ENCODE data around the gene SYNJ2.

The SYNJ2 gene

GRCh38 chr6:158051968-158052367, 70.3 kb downstream of the SYNJ2 start:
- Histone ChIP-seq H3F3A (ENCODE audit: insufficient read depth, low read length) (no peaks in the 10 kb centered on the region), H3K9me2 (replicated peaks; ENCODE audit: insufficient read depth, low read length) (no peaks in the 10 kb centered on the region), H3K36me3 (replicated peaks; ENCODE audit: insufficient read depth, low read length) (no peaks in the 10 kb centered on the region)

GRCh38 chr6:158053377-158054313, 72.0 kb downstream of the SYNJ2 start:
- Histone ChIP-seq H3K9me3 (replicated peaks; ENCODE audit: insufficient read depth, low read length) (no peaks in the 10 kb centered on the region), H3K27me3 (replicated peaks; ENCODE audit: insufficient read depth, low read length) (no peaks in the 10 kb centered on the region), H3K27ac (ENCODE audit: low read length) (no peak overlapping the region), H3K4me2 (ENCODE audit: low read depth, low read length) (no peak overlapping the region), H3K4me1 (ENCODE audit: low read length) (no peaks in the 10 kb centered on the region), H2AFZ (ENCODE audit: low read length) (no peak overlapping the region), H3K36me3 (replicated peaks; ENCODE audit: insufficient read depth, low read length) (no peaks in the 10 kb centered on the region), H3F3A (ENCODE audit: insufficient read depth, low read length) (no peaks in the 10 kb centered on the region), H3K79me2 (ENCODE audit: low read length) (no peaks in the 10 kb centered on the region), H3K9me2 (replicated peaks; ENCODE audit: insufficient read depth, low read length) (no peaks in the 10 kb centered on the region), H3K4me3 (ENCODE audit: low read length) (no peak overlapping the region), H3K9ac (ENCODE audit: low read length) (no peak overlapping the region), H4K20me1 (ENCODE audit: insufficient read depth, low read length) (no peaks in the 10 kb centered on the region)
- TF ChIP-seq EZH2 (optimal IDR thresholded peaks at IDR 0.05; ENCODE audit: low read depth, low read length) (no peak), CTCF (IDR thresholded peaks at IDR 0.05; ENCODE audit: low read length) (no peak), EZH2phosphoT487 (IDR thresholded peaks at IDR 0.05; ENCODE audit: low read length) (no peak)
- no peak for DNase-seq

More at GRCh38 chr6:158051968-158052367, 70.3 kb downstream of the SYNJ2 start:
- H3K4me2 ChIP-seq (ENCODE audit: low read depth, low read length): no peak overlapping the region
- DNase-seq: no peak
- H2AFZ ChIP-seq (ENCODE audit: low read length): no peak overlapping the region
- H4K20me1 ChIP-seq (ENCODE audit: insufficient read depth, low read length): no peaks in the 10 kb centered on the region
- H3K27ac ChIP-seq (ENCODE audit: low read length): no peak overlapping the region
- no peaks in the 10 kb centered on the region for H3K9me3 ChIP-seq (replicated peaks; ENCODE audit: insufficient read depth, low read length)
- H3K4me3 ChIP-seq (ENCODE audit: low read length): no peak overlapping the region
- no peaks in the 10 kb centered on the region for H3K4me1 ChIP-seq (ENCODE audit: low read length)
- H3K9ac ChIP-seq (ENCODE audit: low read length): no peak overlapping the region
- no peaks in the 10 kb centered on the region for H3K79me2 ChIP-seq (ENCODE audit: low read length)
- H3K27me3 ChIP-seq (replicated peaks; ENCODE audit: insufficient read depth, low read length): no peaks in the 10 kb centered on the region
- no peak for TF ChIP-seq EZH2phosphoT487 (IDR thresholded peaks at IDR 0.05; ENCODE audit: low read length)
- no peak for TF ChIP-seq CTCF (IDR thresholded peaks at IDR 0.05; ENCODE audit: low read length)
- TF ChIP-seq EZH2 (optimal IDR thresholded peaks at IDR 0.05; ENCODE audit: low read depth, low read length): no peak

- Histone ChIP-seq H3K27ac (ENCODE audit: low read length) (no peak overlapping the region), H3K9me3 (replicated peaks; ENCODE audit: insufficient read depth, low read length) (no peaks in the 10 kb centered on the region), H3K36me3 (replicated peaks; ENCODE audit: insufficient read depth, low read length) (no peaks in the 10 kb centered on the region), H3K27me3 (replicated peaks; ENCODE audit: insufficient read depth, low read length) (no peaks in the 10 kb centered on the region), H3K9ac (ENCODE audit: low read length) (no peak overlapping the region), H3K79me2 (ENCODE audit: low read length) (no peaks in the 10 kb centered on the region), H4K20me1 (ENCODE audit: insufficient read depth, low read length) (no peaks in the 10 kb centered on the region), H3K9me2 (replicated peaks; ENCODE audit: insufficient read depth, low read length) (no peaks in the 10 kb centered on the region), H3K4me1 (ENCODE audit: low read length) (no peaks in the 10 kb centered on the region), H2AFZ (ENCODE audit: low read length) (no peak overlapping the region), H3K4me2 (ENCODE audit: low read depth, low read length) (no peak overlapping the region), H3K4me3 (ENCODE audit: low read length) (no peak overlapping the region), H3F3A (ENCODE audit: insufficient read depth, low read length) (no peaks in the 10 kb centered on the region)
- DNase-seq: no peak
- no peak for TF ChIP-seq EZH2phosphoT487 (IDR thresholded peaks at IDR 0.05; ENCODE audit: low read length)
- TF ChIP-seq EZH2 (optimal IDR thresholded peaks at IDR 0.05; ENCODE audit: low read depth, low read length): no peak
- no peak for TF ChIP-seq CTCF (IDR thresholded peaks at IDR 0.05; ENCODE audit: low read length)
Measured at GRCh38 chr6:158056355-158056754, 74.7 kb downstream of the SYNJ2 start.

All from MM.1S (cell line).